Lower leg skin (tissue), 4 donors: ENCODE data around the gene CAPS. TPM values are rescaled to one million over a fixed set of nuclear protein-coding genes. Genes with fewer than 3 reads are reported as not detected.

Experiments
- DNase-seq, 2 donors: peaks; one replicate each; pipeline ENCODE4 v3.0.0-alpha.2; 2019; ENCODE audit warnings: low spot score in 2 of 2
- H3K4me3 ChIP-seq: fragments of 200-600 bp; sonication (generic); 2 replicates; pipeline ENCODE4 v1.5.1; 2017; ENCODE audit warnings: mild to moderate bottlenecking, low read depth; ENCODE audit not compliant: poor library complexity, severe bottlenecking
- POLR2A ChIP-seq, 2 donors: fragments of 450-650 bp; IDR thresholded peaks; one replicate each; pipeline ENCODE4 v1.6.1; 2016 to 2017; ENCODE audit warnings: antibody characterized with exemption in 2 of 2, mild to moderate bottlenecking in 1 of 2, moderate library complexity in 1 of 2
- WGBS, 2 donors: methylation state at CpG; one replicate each; pipeline ENCODE4 v1.1.5; 2018; 5-methylcytosine and 5-hydroxymethylcytosine counted together
- intact Hi-C: fragments of 100-400 bp; cut with DNase I; formaldehyde crosslinking; loops from one replicate; pipeline ENCODE4 v1.15.0; 2023; ENCODE audit warnings: low total_unique reads
- total RNA-seq, 4 donors: library from RNA; depleted of rRNA; stranded (reverse); fragments of >200 nt; gene quantifications; one replicate each; pipeline ENCODE4 v1.1.0, GENCODE V29; 2016
- TF ChIP-seq, protein P1 (sequence below), 3 donors: fragments of 450-650 bp; IDR thresholded peaks; one replicate each; pipeline ENCODE4 v1.5.1; 2016; ENCODE audit warnings: antibody characterized with exemption in 3 of 3, mild to moderate bottlenecking in 3 of 3, moderate library complexity in 2 of 3

CAPS gene
- total RNA-seq, 4 donors from 2014 or later, result 3.5 to 14.5 (median 11.5) TPM

DNA sequence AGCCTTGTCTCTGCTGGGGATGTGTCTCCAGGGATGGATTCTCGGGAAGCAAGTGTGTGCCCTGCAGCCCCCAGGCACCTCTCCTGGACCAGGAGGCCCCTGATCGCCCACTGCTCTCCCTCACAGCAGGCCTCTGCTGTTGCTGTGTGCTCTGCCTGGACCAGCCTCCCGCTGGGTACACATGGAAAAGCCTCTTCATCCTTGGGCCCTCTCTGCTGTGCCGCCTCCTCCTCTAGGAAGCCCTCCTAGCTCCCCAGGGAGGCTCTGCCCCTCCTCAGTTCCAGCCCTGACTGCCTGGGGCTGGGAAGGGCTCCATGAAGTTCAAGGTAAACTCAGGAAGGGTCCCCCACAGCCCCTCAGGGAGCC is 22.5 kb upstream of the CAPS start:
- no peak for TF ChIP-seq POLR2A (IDR thresholded peaks at IDR 0.05)
- TF ChIP-seq, protein P1, sequence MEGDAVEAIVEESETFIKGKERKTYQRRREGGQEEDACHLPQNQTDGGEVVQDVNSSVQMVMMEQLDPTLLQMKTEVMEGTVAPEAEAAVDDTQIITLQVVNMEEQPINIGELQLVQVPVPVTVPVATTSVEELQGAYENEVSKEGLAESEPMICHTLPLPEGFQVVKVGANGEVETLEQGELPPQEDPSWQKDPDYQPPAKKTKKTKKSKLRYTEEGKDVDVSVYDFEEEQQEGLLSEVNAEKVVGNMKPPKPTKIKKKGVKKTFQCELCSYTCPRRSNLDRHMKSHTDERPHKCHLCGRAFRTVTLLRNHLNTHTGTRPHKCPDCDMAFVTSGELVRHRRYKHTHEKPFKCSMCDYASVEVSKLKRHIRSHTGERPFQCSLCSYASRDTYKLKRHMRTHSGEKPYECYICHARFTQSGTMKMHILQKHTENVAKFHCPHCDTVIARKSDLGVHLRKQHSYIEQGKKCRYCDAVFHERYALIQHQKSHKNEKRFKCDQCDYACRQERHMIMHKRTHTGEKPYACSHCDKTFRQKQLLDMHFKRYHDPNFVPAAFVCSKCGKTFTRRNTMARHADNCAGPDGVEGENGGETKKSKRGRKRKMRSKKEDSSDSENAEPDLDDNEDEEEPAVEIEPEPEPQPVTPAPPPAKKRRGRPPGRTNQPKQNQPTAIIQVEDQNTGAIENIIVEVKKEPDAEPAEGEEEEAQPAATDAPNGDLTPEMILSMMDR (IDR thresholded peaks at IDR 0.05), result no peak
- no peak for DNase-seq
- intact Hi-C loops, result no loop called here
- WGBS, 2 donors, result 68% methylated on average over 4 of the region's 4 CpGs
- no peak overlapping the region for H3K4me3 ChIP-seq

DNA sequence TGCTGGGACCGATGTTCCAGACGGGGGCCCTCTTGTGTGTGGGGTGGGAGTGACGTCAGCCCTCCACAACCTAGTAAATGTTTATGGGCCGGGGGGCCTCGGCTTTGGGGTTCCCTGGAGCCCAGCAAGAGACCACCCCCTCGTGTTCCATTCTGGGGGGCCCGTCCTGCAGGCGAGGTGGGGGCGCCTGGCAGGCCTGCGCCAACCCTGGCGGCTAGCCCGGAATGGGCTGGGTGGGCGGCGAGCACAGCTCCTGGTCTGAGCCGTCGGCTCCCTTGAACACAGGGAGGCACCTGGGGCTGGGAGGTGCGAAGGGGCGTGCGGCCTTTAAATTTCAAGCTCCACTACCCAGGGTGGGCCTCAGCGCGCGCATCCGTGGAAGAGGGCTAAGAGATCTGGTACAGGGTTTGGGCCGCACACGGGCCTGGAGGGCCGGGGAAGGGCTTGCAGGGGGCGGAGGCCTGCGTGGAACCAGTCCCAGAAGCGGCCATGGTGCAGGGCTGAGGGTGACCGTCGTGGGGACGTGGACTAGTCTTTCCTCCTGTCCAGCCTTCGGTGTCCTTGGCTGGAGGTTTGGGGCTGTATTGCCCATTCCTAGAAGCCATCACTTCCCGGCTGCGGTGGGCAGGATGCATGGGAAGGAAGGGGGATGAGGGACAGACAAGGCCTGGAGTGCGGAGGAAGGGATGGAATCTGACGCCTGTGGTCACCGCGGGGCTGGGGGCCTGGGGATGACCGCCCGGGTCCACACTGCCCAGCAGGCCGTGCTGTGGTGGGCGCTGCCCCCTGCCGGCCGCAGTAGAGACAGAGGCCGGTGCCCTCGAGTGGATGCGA is 21.9 kb upstream of the CAPS start:
- WGBS, 2 donors, result 15 to 20% methylated on average over 42 to 45 of the region's 48 CpGs
- intact Hi-C loops, result no loop called here
- DNase-seq, result no peak
- TF ChIP-seq, protein P1 (IDR thresholded peaks at IDR 0.05), result no peak
- no peak for TF ChIP-seq POLR2A (IDR thresholded peaks at IDR 0.05)
- no peak overlapping the region for H3K4me3 ChIP-seq

DNA sequence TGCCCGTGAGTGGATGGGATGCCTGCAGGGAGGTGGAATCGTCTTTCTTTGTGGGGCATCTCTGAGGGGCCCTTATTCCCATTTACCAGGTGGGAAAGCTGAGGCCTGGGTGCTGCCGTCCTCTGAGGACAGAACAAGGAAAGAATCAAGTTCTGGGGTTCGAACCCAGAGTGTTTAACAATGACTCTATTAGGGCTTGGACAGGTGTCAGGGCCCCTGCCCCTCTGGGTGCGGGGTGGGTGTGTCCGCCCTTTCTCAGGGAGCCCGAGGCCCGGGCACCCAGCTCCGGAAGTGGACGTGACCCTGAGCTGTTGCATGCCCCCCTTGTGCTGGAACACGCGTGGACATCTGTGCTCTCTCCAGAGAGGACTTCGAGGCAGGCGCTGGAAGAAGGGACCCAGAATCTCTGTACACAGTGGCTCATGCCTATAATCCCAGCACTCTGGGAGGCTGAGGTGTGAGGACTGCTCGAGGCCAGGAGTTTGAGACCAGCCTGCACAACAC is 21.2 kb upstream of the CAPS start:
- 54 to 73% methylated on average over 15 of the region's 15 CpGs for WGBS, 2 donors
- H3K4me3 ChIP-seq, result no peak overlapping the region
- DNase-seq, result no peak
- intact Hi-C loops, result no loop called here
- no peak for TF ChIP-seq POLR2A (IDR thresholded peaks at IDR 0.05)
- TF ChIP-seq, protein P1 (IDR thresholded peaks at IDR 0.05), result no peak

DNA sequence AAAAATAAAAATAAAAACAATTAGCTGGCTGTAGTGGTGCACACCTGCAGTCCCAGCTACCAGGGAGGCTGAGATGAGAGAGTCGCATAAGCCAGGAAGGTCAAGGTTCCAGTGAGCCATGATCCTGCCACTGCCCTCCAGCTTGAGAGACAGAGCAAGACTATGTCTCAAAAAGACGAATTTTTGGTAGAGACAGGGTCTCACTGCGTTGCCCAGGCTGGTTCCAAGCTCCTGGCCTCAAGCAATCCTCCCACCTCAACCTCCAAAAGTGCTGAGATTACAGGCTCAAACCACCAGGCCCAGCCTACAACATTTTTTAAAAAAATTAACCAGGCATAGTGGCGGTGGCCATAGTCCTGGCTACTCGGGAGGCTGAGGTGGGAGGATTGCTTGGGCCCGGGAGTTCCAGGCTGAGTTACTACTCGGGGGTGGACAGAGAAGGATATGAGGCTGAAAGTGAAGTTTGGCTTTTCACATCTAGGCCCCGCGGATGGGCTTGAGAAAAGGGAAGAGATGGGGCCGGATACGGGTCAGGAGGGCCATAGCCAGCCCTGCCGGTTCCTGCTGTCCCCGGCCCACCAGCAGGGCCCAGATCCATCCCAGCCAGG is 20.7 kb upstream of the CAPS start:
- intact Hi-C loops, result no loop called here
- WGBS, 2 donors, result 46 to 55% methylated on average over 13 of the region's 13 CpGs
- TF ChIP-seq, protein P1 (IDR thresholded peaks at IDR 0.05), result no peak
- no peak for TF ChIP-seq POLR2A (IDR thresholded peaks at IDR 0.05)
- DNase-seq, result no peak
- H3K4me3 ChIP-seq, result no peak overlapping the region

DNA sequence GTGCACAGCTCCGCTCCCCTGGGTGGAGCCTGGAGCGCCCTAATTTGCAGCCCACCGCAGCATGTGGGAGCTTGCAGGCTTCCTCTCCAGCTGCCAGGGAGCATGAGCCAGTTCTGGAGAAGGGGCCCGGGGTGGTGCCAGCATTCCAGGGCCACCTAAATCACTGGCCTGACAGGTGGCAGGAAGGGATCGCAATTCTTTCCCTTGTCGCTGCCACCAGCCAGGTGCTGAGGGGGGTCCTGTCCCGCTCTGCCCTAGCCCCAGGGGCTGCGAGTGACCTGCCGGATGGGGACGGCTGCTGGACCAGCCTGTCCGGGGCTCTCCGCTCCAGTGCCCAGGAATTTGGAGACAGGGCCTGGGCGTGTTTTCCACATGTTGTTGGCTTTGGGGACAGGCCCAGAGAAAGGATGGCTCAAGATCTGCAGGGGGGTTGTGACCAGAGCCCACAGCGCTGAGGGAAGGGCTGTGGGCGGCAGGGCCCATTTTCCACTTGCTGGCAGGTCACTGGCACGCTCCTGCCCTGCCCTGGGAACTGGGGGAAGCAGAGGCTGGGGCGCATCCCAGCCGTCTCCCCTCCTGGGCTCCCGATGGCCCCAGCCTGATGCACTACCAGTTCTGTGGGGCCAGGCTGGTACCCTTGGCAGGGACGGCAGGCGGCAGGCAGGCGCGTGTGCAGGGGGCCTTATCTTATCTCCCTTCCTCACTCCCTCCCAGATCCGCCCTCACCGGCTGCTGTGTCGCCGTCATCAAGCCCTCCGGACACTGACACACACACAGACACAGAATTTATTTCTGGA is 19.9 kb upstream of the CAPS start:
- intact Hi-C loops, result no loop called here
- WGBS, 2 donors, result 40 to 45% methylated on average over 18 to 23 of the region's 28 CpGs
- DNase-seq, result no peak
- TF ChIP-seq POLR2A (IDR thresholded peaks at IDR 0.05), result no peak
- TF ChIP-seq, protein P1 (IDR thresholded peaks at IDR 0.05), result no peak
- no peak overlapping the region for H3K4me3 ChIP-seq
